VCaP (cell line): ENCODE results near the gene PLA2G4D.

Experiments
- H3K27ac ChIP-seq: fragments of 450-650 bp; 2 replicates; pipeline ENCODE4 v1.5.1; 2017
- TF ChIP-seq, protein P1 (sequence below): fragments of 450-650 bp; conservative IDR thresholded peaks from 2 replicates; pipeline ENCODE4 v1.5.1; 2017; ENCODE audit warnings: mild to moderate bottlenecking, moderate library complexity

PLA2G4D gene

DNA sequence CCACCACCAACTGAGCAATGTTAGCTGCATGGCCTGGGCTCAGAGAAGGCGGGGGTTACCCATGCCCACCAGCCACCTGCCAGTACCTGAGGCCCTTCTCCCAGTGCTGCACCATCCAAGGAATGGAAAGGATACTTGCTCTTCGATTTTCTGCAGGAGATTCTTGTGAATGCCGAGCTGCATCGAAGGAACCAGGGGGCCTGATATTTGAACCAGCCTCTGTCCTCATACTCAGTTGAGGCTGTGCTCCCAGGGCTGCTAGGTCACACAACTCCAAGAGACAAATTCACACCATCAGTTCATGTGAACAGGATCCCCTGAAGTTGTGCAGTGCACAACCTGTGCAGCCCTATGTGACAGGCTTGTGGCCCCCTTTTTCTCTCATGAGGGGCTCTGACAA lies 44.0 kb upstream of the PLA2G4D start:
- TF ChIP-seq, protein P1, sequence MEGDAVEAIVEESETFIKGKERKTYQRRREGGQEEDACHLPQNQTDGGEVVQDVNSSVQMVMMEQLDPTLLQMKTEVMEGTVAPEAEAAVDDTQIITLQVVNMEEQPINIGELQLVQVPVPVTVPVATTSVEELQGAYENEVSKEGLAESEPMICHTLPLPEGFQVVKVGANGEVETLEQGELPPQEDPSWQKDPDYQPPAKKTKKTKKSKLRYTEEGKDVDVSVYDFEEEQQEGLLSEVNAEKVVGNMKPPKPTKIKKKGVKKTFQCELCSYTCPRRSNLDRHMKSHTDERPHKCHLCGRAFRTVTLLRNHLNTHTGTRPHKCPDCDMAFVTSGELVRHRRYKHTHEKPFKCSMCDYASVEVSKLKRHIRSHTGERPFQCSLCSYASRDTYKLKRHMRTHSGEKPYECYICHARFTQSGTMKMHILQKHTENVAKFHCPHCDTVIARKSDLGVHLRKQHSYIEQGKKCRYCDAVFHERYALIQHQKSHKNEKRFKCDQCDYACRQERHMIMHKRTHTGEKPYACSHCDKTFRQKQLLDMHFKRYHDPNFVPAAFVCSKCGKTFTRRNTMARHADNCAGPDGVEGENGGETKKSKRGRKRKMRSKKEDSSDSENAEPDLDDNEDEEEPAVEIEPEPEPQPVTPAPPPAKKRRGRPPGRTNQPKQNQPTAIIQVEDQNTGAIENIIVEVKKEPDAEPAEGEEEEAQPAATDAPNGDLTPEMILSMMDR, result no peak
- no peak overlapping the region for H3K27ac ChIP-seq

DNA sequence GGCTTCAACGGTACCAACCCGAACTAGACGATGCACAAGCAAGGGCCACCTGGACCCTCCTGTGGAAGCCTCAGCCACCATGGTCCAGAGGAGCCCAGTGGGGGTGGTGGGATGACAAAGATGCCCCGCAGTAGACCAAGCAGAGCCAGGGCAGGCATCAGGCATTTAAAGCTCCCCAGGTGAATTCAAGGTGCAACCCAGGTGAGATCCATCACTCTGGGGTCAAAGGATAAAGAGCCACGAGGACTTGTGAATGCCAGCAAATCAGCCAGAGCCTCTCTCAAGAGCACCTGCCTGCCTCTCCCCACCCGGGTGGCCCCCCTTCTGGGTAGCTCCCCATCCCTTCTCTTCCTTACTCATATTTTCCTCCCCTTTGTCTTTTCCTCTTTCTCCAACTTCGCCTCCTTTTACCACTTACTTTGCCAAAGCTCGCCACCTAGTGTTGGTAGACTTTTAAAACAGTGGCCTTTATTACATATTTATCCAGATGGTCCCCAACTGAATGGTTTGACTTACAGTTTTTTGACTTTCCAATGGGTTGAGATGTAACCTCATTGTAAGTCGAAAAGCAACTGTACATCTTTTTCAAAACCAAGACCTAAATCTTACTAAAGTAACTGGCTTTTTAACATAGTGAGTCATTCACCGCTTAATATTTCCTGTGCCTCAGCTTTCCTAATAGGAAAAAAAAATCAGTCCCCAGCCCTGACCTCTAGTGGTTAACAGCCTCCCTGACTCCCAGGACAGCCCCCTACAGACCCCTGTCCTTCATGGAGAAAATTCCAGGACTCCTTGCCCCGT lies 43.3 kb upstream of the PLA2G4D start:
- TF ChIP-seq, protein P1, result peak; percentile 80
- no peak overlapping the region for H3K27ac ChIP-seq

DNA sequence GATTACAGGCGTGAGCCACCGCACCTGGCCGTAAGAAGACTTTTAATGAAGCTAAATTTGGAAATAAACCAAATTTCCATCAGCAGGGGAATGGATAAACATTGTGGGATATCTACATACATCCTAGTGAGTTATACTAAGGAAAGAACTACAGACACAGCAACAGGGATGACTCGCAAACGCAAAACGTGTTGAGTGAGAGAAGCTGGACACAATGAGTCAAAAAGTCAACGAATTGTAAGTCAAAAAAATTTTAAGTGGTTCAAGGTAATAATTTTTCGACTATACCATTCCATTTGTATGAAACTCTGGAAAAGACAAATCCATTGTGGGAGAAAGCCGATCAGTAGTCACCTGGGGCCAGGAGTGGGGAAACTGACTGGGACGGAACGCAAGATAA lies 42.2 kb upstream of the PLA2G4D start:
- TF ChIP-seq, protein P1, result no peak
- no peak overlapping the region for H3K27ac ChIP-seq

DNA sequence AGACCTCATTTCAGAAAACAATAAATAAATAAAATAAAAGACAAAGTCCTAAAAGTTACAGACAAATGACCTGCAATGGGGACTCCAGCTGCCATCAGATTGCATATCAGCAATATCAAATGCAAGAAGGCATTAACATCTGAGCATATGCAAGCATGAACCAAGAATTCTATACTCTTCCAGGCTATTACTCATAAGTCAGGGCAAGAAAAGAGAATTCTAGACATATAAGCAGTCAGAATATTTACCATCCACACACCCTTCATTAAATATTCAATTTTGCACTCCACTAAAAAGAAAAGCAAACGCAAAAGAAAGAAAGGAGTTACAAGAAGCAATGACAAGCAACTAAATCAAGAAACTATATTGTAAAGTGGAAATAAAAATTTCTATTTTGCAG lies 41.0 kb upstream of the PLA2G4D start:
- TF ChIP-seq, protein P1, result no peak
- H3K27ac ChIP-seq, result no peak overlapping the region

DNA sequence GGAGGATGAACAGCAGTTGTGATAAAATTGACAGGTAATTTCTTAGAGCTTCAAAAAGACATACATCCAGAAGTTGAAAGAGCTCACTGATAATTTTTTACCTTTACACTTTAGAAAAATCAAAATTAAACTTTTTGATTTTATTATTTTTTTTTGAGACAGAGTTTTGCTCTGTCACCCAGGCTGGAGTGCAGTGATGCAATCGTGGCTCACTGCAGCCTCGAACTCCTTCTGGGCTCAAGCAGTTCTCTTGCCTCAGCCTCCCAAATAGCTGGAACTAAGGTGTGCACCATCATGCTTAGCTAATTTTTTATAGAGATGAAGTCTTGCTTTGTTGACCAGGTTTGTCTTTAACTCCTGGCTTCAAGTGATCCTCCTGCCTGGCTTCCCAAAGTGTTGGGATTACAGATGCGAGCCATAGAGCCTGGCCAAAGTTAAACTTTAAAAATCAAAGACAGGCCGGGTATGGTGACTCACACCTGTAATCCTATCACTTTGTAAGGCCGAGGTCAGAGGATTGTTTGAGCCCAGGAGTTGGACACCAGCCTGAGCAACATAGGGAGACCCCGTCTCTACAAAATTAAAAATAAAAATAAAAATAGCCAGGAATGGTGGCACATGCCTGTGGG lies 40.4 kb upstream of the PLA2G4D start:
- H3K27ac ChIP-seq, result no peak overlapping the region
- TF ChIP-seq, protein P1, result no peak

DNA sequence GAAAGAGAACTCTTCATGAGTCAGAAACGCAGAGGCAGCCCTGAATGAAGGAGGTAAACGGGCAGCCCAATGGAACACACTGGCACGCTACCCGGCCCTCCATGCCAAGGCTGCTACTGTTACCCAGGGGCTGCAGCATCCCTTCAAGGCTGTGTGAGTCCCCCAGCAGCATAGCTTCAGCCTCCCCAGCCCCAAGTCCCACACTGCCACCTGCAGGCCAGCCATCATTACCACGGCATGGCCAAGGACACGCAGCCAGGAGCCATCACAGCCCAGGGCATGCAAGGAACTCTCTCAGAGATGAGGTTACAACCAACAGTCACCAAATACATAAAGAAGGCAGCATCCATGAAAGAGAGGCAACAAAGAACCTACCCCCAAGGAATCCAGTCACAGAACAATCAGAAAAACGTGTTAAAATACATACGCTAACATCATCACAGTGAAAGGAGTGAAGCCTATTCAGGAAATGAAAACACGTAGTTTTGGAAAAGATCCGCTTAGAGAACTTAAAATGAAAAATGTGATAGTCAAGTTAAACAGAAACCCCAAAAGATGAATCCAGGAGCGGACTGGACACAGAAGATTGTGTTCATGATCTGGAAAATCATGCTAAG lies 39.6 kb upstream of the PLA2G4D start:
- no peak overlapping the region for H3K27ac ChIP-seq
- TF ChIP-seq, protein P1, result peak; percentile 93

DNA sequence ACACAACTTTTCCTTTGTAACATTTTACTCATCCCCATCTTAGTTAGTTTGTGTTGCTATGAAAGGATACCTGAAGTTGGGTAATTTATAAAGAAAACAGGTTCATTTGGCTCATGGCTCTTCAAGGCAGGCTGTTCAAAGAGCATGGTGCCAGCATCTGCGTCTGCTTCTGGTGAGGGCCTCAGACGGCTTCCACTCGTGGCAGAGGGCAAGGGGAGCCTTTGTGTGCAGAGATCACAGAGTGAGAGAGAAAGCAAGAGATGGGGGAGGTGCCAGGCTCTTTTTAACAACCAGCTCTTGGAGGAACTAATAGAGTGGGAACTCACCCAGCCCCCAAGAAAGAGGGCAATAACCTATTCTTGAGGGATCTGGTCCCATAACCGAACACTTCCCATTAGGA lies 39.0 kb upstream of the PLA2G4D start:
- TF ChIP-seq, protein P1, result no peak
- no peak overlapping the region for H3K27ac ChIP-seq
